HEK293T (cell line): ENCODE measurements around the gene PTBP1.

Source experiments
- CTCF ChIA-PET: fragments of 350-600 bp; formaldehyde crosslinking; extraction: SDS; loops from one replicate; lab custom pipeline; 2021; ENCODE audit warnings: antibody characterized with exemption, inconsistent platforms; lab: Yijun Ruan, JAX
- POLR2A ChIA-PET: fragments of 350-600 bp; formaldehyde crosslinking; extraction: SDS; loops from one replicate; lab custom pipeline; 2020; ENCODE audit warnings: antibody characterized with exemption, inconsistent platforms; lab: Yijun Ruan, JAX
- DNase-seq: peaks from one replicate; pipeline ENCODE4 v3.0.0; 2012; ENCODE audit warnings: mixed read lengths; ENCODE audit errors: extremely low spot score
- ARNT ChIP-seq: fragments of 450-650 bp; IDR thresholded peaks from 2 replicates; pipeline ENCODE4 v1.6.1; 2017; ENCODE audit warnings: mild to moderate bottlenecking
- BHLHE40 ChIP-seq: fragments of 450-650 bp; IDR thresholded peaks from 2 replicates; pipeline ENCODE4 v1.6.1; 2016; ENCODE audit warnings: mild to moderate bottlenecking, moderate library complexity, borderline replicate concordance
- CTBP1 ChIP-seq: fragments of 450-650 bp; IDR thresholded peaks from 2 replicates; pipeline ENCODE4 v1.6.1; 2016; ENCODE audit warnings: borderline replicate concordance
- ELF4 ChIP-seq: fragments of 450-650 bp; IDR thresholded peaks from 2 replicates; pipeline ENCODE4 v1.6.1; 2017; ENCODE audit warnings: antibody characterized with exemption
- FOXA1 ChIP-seq: fragments of 450-650 bp; IDR thresholded peaks from 2 replicates; pipeline ENCODE4 v1.6.1; 2016; ENCODE audit warnings: mild to moderate bottlenecking
- FOXK2 ChIP-seq: fragments of 450-650 bp; IDR thresholded peaks from 2 replicates; pipeline ENCODE4 v1.6.1; 2016; ENCODE audit warnings: mild to moderate bottlenecking
- FOXM1 ChIP-seq: fragments of 450-650 bp; IDR thresholded peaks from 2 replicates; pipeline ENCODE4 v1.6.1; 2017; ENCODE audit warnings: mild to moderate bottlenecking, borderline replicate concordance
- HDGF ChIP-seq: fragments of 450-650 bp; IDR thresholded peaks from 2 replicates; pipeline ENCODE4 v1.6.1; 2017; ENCODE audit warnings: antibody characterized with exemption, borderline replicate concordance
- L3MBTL2 ChIP-seq: fragments of 450-650 bp; conservative IDR thresholded peaks from 2 replicates; pipeline ENCODE4 v1.6.1; 2016; ENCODE audit warnings: mild to moderate bottlenecking
- LEF1 ChIP-seq: fragments of 450-650 bp; IDR thresholded peaks from 2 replicates; pipeline ENCODE4 v1.6.1; 2017; ENCODE audit warnings: mild to moderate bottlenecking, borderline replicate concordance
- NFRKB ChIP-seq: fragments of 450-650 bp; IDR thresholded peaks from 2 replicates; pipeline ENCODE4 v1.6.1; 2016; ENCODE audit warnings: mild to moderate bottlenecking, moderate library complexity
- PKNOX1 ChIP-seq: fragments of 450-650 bp; IDR thresholded peaks from 2 replicates; pipeline ENCODE4 v1.6.1; 2016
- SP1 ChIP-seq: fragments of 450-650 bp; IDR thresholded peaks from 2 replicates; pipeline ENCODE4 v1.6.1; 2017
- SUZ12 ChIP-seq: fragments of 450-650 bp; IDR thresholded peaks from 2 replicates; pipeline ENCODE4 v1.6.1; 2016; ENCODE audit warnings: mild to moderate bottlenecking
- TARDBP ChIP-seq: fragments of 450-650 bp; IDR thresholded peaks from 2 replicates; pipeline ENCODE4 v1.6.1; 2016
- ZNF384 ChIP-seq: fragments of 450-650 bp; IDR thresholded peaks from 2 replicates; pipeline ENCODE4 v1.6.1; 2016

The PTBP1 gene

GRCh38 chr19:799076-799881 lies 2.0 kb downstream of the PTBP1 start:
- ChIA-PET POLR2A (interaction anchor here (0.8 to 1.6 kb wide), 5 partner anchors 10 to 121 kb away, joined by 3 to 8 read pairs (median 4); no protein-coding TSS in a partner anchor), CTCF (no interaction called here)
- no peak for DNase-seq
- TF ChIP-seq ELF4 (no peak), NFRKB (no peak), PKNOX1 (no peak), SUZ12 (no peak), LEF1 (no peak), ARNT (no peak), BHLHE40 (no peak), L3MBTL2 (no peak), FOXA1 (no peak), ZNF384 (no peak), FOXM1 (no peak), CTBP1 (no peak), HDGF (no peak), SP1 (no peak), TARDBP (no peak), FOXK2 (no peak)

GRCh38 chr19:800360-801029 lies 3.2 kb downstream of the PTBP1 start:
- no peak for DNase-seq
- ChIA-PET POLR2A (interaction anchor here (1.2 kb wide), 1 partner anchor 9 kb away, joined by 3 read pairs; no protein-coding TSS in a partner anchor), CTCF (no interaction called here)
- TF ChIP-seq NFRKB (no peak), PKNOX1 (no peak), ELF4 (no peak), L3MBTL2 (no peak), LEF1 (no peak), SUZ12 (no peak), FOXA1 (no peak), SP1 (no peak)

GRCh38 chr19:801030-801860 lies 4.0 kb downstream of the PTBP1 start:
- DNase-seq, result no peak
- CTCF ChIA-PET, result no interaction called here
- POLR2A ChIA-PET, result interaction anchor here (1.2 kb wide), 1 partner anchor 9 kb away, joined by 3 read pairs; no protein-coding TSS in a partner anchor
- no peak for TF ChIP-seq TARDBP
- no peak for TF ChIP-seq L3MBTL2
- TF ChIP-seq ARNT, result no peak
- TF ChIP-seq PKNOX1, result no peak
- no peak for TF ChIP-seq BHLHE40
- no peak for TF ChIP-seq FOXM1
- no peak for TF ChIP-seq ELF4
- TF ChIP-seq SUZ12, result no peak
- no peak for TF ChIP-seq LEF1
- TF ChIP-seq FOXA1, result no peak
- no peak for TF ChIP-seq CTBP1
- TF ChIP-seq NFRKB, result no peak
- no peak for TF ChIP-seq SP1
- TF ChIP-seq FOXK2, result no peak

- no peak for DNase-seq
- no peak for TF ChIP-seq TARDBP
- TF ChIP-seq ZNF384, result no peak
- TF ChIP-seq ARNT, result no peak
- TF ChIP-seq FOXA1, result no peak
- no peak for TF ChIP-seq SP1
- no peak for TF ChIP-seq NFRKB
- TF ChIP-seq PKNOX1, result no peak
- no peak for TF ChIP-seq BHLHE40
- TF ChIP-seq HDGF, result no peak
- TF ChIP-seq FOXM1, result no peak
- no peak for TF ChIP-seq CTBP1
- TF ChIP-seq LEF1, result no peak
- CTCF ChIA-PET, result no interaction called here
- POLR2A ChIA-PET, result no interaction called here
Measured at GRCh38 chr19:801861-802497, 4.7 kb downstream of the PTBP1 start.
